Epithelial cell of proximal tubule (primary cell): ENCODE measurements around the gene ADARB1. TPM values are rescaled to one million over a fixed set of nuclear protein-coding genes. Genes with fewer than 3 reads are reported as not detected.

Source experiments
- DNase-seq: peaks from one replicate; pipeline ENCODE4 v3.0.0-alpha.2; 2011; ENCODE audit warnings: low read depth
- H3K4me3 ChIP-seq: 2 replicates; pipeline ENCODE4 v1.5.1; 2011; ENCODE audit warnings: low read depth, mild to moderate bottlenecking, low read length
- CTCF ChIP-seq: conservative IDR thresholded peaks from 2 replicates; pipeline ENCODE4 v1.5.1; 2012; ENCODE audit warnings: low read depth, mild to moderate bottlenecking, low read length
- total RNA-seq: library from RNA; depleted of rRNA; stranded (reverse); fragments of >200 nt; gene quantifications from 2 replicates; pipeline ENCODE4 v1.2.3, GENCODE V29; 2015

Gene ADARB1
- total RNA-seq, 1 donor from 2014 or later, result 2.2 TPM

- no peak overlapping the region for H3K4me3 ChIP-seq
- DNase-seq, result no peak
- no peak for TF ChIP-seq CTCF
Measured at GRCh38 chr21:45034556-45035476, 39.6 kb upstream of the ADARB1 start.

DNA sequence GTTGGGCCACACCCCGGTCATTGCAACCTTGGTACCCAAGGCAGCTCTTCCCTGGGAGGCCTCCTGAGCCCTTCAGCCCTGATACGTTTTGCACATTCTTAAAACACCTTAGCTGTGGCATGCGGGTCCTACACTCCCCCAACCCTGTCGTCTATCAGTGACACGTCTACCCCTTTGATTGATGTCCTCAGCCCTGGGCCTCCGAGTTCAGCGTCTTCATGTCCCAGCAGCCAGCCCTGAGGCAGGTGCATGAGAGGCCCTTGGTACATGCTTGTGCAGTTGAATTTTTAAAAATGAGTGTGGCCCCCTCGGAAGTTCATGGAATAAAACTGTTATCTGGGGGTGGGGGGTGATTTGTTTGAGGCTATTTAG is 38.9 kb upstream of the ADARB1 start:
- TF ChIP-seq CTCF, result no peak
- no peak for DNase-seq
- H3K4me3 ChIP-seq, result no peak overlapping the region

GRCh38 chr21:45036630-45037029 is 37.8 kb upstream of the ADARB1 start:
- H3K4me3 ChIP-seq, result no peak overlapping the region
- TF ChIP-seq CTCF, result no peak
- DNase-seq, result no peak

DNA sequence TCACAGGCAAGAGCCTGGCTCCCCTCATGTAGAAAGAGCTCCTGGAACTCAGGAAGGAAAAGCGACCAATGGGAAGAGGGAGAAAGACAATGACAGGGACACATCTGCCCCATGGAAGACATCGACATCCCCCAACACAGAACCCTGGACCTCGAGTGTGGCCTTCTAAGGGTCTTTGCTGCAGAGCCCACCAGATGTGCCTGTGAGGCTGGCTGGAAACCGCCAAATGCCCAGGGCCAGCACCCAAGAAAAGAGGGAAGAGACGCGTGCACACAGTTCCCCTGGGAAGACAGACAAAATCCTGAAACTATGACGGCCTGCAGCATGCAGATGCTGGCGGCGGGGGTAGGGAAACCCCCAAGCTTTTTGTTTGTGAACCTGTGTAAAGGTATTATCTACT is 36.4 kb upstream of the ADARB1 start:
- H3K4me3 ChIP-seq, result no peak overlapping the region
- DNase-seq, result no peak
- no peak for TF ChIP-seq CTCF

DNA sequence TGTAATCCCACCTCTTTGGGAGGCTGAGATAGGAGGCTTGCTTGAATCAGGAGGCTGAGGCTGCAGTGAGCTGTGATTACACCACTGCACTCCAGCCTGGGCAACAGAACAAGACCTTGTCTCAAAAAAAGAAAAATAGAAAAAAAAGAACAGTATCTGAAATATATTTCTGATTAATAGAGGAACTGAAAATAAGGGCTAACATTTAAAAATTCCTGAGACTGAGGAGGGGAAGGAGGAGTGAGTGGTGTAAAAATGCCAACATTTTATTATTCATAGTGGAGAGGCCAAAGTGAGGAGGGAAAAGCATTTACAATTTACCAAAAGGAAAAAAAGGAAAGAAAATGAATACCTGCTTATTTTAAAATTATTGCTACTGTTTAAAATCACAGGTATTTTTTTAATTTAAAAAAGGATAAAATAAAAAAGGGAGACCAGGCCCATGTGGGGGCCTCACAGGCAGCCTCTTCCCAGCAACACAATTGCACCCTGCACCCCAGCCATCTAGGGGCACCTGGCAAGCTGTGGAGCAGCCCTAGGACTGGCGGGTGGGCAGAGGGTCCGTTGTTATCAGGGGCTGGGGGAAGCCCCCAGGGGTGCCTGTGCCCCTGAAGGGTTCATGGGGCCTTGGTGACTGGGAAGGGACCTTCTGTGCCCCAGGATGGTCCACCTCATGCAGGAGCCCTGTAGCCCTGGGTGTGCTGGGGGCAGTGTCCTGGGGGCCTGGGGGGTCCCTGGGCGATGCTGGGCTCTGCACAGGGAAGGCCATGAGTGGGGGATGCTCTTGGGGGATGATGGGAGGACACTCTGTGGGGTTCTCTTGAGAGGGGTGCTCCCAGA is 34.8 kb upstream of the ADARB1 start:
- no peak overlapping the region for H3K4me3 ChIP-seq
- TF ChIP-seq CTCF, result no peak
- no peak for DNase-seq

DNA sequence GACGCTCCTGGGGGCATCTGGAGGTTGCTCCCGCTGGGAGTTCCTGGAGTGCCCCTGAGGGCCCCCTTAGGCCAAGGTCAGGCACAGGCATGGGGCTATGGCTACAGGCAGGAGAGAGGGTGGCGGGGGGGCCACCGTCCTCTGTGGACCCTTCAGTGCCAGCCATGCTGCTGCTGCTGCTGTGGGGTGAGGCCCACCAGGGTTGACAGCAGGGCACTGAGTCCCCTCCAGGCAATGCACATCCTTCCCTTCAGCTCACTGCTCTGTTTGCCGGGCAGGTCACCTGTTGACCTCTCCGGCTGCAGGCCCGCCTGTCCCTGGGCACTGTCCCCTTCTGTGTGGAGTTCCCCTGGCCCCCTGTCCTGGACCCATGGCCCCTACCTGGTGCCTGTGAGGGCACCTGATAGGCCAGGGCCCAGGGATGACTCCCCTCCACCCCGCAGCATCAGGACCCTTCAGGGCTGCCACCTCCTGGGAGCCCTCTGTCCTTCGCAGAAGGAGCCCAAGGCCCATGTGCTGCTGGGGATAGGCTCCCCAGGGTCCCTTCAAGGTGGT is 34.1 kb upstream of the ADARB1 start:
- no peak overlapping the region for H3K4me3 ChIP-seq
- no peak for TF ChIP-seq CTCF
- DNase-seq, result no peak
